Measurements from ENCODE around the gene ADGRG3.

DNA sequence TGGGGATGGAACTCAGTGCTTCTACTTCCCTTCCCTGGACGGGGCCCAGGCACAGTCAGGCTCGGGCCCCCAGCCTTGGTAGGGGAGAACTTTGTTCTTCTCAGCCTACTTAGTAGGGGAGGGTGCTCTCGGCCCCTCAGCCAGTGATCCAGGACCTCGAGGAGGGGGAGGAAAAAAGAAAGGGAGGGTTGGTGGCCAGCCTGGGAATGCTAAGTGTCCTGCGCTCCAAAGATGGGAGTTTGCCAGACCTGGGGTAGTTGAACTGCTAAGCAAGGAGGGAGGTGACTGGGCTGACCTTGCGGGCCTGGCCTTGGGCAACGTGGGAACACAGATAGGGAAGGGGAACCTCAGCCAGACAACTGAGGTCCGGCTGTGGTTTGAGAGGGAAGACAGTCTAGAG lies 27.5 kb upstream of the ADGRG3 start:
- TF ChIP-seq, protein P1, sequence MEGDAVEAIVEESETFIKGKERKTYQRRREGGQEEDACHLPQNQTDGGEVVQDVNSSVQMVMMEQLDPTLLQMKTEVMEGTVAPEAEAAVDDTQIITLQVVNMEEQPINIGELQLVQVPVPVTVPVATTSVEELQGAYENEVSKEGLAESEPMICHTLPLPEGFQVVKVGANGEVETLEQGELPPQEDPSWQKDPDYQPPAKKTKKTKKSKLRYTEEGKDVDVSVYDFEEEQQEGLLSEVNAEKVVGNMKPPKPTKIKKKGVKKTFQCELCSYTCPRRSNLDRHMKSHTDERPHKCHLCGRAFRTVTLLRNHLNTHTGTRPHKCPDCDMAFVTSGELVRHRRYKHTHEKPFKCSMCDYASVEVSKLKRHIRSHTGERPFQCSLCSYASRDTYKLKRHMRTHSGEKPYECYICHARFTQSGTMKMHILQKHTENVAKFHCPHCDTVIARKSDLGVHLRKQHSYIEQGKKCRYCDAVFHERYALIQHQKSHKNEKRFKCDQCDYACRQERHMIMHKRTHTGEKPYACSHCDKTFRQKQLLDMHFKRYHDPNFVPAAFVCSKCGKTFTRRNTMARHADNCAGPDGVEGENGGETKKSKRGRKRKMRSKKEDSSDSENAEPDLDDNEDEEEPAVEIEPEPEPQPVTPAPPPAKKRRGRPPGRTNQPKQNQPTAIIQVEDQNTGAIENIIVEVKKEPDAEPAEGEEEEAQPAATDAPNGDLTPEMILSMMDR (IDR thresholded peaks at IDR 0.05), result no peak
- TF ChIP-seq POLR2A (IDR thresholded peaks at IDR 0.05), result no peak
- no peak for TF ChIP-seq EP300 (IDR thresholded peaks at IDR 0.05)

Measured in suprapubic skin (tissue), 3 donors.